GM19397 (cell line): ENCODE results near the gene GP5.

Source experiments
- ATAC-seq: cut with Tn5 transposase; IDR thresholded peaks from one replicate; pipeline ENCODE4 v1.9.1; 2021; ENCODE audit warnings: mild to moderate bottlenecking, moderate library complexity; ENCODE audit not compliant: unreplicated experiment

Gene GP5

GRCh38 chr3:194399874-194400411 lies 877 bp upstream of the GP5 start:
- no peak for ATAC-seq

- ATAC-seq: no peak
These were observed 1.2 kb downstream of the GP5 start for GRCh38 chr3:194397757-194398312.

- ATAC-seq: no peak
These were observed 2.0 kb downstream of the GP5 start for GRCh38 chr3:194396859-194397756.

- ATAC-seq: no peak
These were observed 2.6 kb downstream of the GP5 start for GRCh38 chr3:194396539-194396858.

GRCh38 chr3:194395778-194396538 lies 3.1 kb downstream of the GP5 start:
- no peak for ATAC-seq

GRCh38 chr3:194395212-194395611 lies 3.9 kb downstream of the GP5 start:
- ATAC-seq: no peak

GRCh38 chr3:194392576-194392975 lies 6.5 kb downstream of the GP5 start:
- ATAC-seq: no peak

- no peak for ATAC-seq
These were observed 8.2 kb downstream of the GP5 start for GRCh38 chr3:194390835-194391234.

- no peak for ATAC-seq
These were observed 9.8 kb downstream of the GP5 start for GRCh38 chr3:194389269-194389668.

GRCh38 chr3:194387926-194388418 lies 11.1 kb downstream of the GP5 start:
- no peak for ATAC-seq

- no peak for ATAC-seq
These were observed 11.8 kb downstream of the GP5 start for GRCh38 chr3:194387276-194387675.

GRCh38 chr3:194386648-194387047 lies 12.4 kb downstream of the GP5 start:
- ATAC-seq: no peak

GRCh38 chr3:194386066-194386465 lies 13.0 kb downstream of the GP5 start:
- ATAC-seq: no peak

- ATAC-seq: no peak
These were observed 14.5 kb downstream of the GP5 start for GRCh38 chr3:194384569-194385001.

GRCh38 chr3:194384156-194384555 lies 14.9 kb downstream of the GP5 start:
- ATAC-seq: no peak

GRCh38 chr3:194383276-194383940 lies 15.7 kb downstream of the GP5 start:
- no peak for ATAC-seq

GRCh38 chr3:194382892-194383223 lies 16.2 kb downstream of the GP5 start:
- no peak for ATAC-seq

- no peak for ATAC-seq
These were observed 16.7 kb downstream of the GP5 start for GRCh38 chr3:194382196-194382891.

GRCh38 chr3:194381460-194381875 lies 17.6 kb downstream of the GP5 start:
- ATAC-seq: no peak

- no peak for ATAC-seq
These were observed 18.7 kb downstream of the GP5 start for GRCh38 chr3:194380326-194380725.
